Activated CD8-positive, alpha-beta T cell treated with anti-CD3 and anti-CD28 coated beads for 36 hours (primary cell): ENCODE results near the gene TM4SF4. TPM values are rescaled to one million over a fixed set of nuclear protein-coding genes. Genes with fewer than 3 reads are reported as not detected.

Experiments used
- ATAC-seq: fragments of 200-7000 bp; cut with Tn5 transposase; one replicate; pipeline ENCODE4 v1.10.0; 2021; ENCODE audit warnings: mild to moderate bottlenecking, moderate library complexity
- CTCF ChIA-PET: fragments of 350-600 bp; sonication (Branson Sonifier 250); formaldehyde crosslinking; loops from one replicate; lab custom pipeline; 2021; ENCODE audit warnings: antibody characterized with exemption; lab: Charles Lee
- POLR2A ChIA-PET: fragments of 350-600 bp; sonication (Branson Sonifier 250); formaldehyde crosslinking; loops from one replicate; lab custom pipeline; 2021; ENCODE audit warnings: antibody characterized with exemption; lab: Charles Lee
- DNase-seq: peaks from one replicate; pipeline ENCODE4 v3.0.0-alpha.2; 2020
- H3K27ac Mint-ChIP-seq: one replicate; pipeline ENCODE4 v1.8.0; 2021; ENCODE audit warnings: mild to moderate bottlenecking, mixed read lengths
- H3K27me3 Mint-ChIP-seq: one replicate; pipeline ENCODE4 v1.8.0; 2021; ENCODE audit warnings: mixed read lengths
- H3K36me3 Mint-ChIP-seq: one replicate; pipeline ENCODE4 v1.8.0; 2021; ENCODE audit warnings: low read depth, mixed read lengths
- H3K4me1 Mint-ChIP-seq: one replicate; pipeline ENCODE4 v1.8.0; 2021; ENCODE audit warnings: low read depth, mixed read lengths
- H3K4me3 Mint-ChIP-seq: one replicate; pipeline ENCODE4 v1.8.0; 2021; ENCODE audit warnings: mild to moderate bottlenecking, moderate library complexity, mixed read lengths
- H3K9me3 Mint-ChIP-seq: one replicate; pipeline ENCODE4 v1.8.0; 2021; ENCODE audit warnings: mixed read lengths
- intact Hi-C: fragments of 100-400 bp; cut with micrococcal nuclease; formaldehyde crosslinking; loops from one replicate; pipeline ENCODE4 v1.10.0; 2022
- total RNA-seq, 2 experiments: library from RNA; stranded (reverse); gene quantifications; one replicate each; pipeline ENCODE4 v1.2.3, GENCODE V29; 2021
- TF ChIP-seq, protein P1 (sequence below): fragments of 200-600 bp; IDR thresholded peaks from one replicate; pipeline ENCODE4 v1.8.0; 2022; ENCODE audit warnings: antibody characterized with exemption, mild to moderate bottlenecking

TM4SF4 gene
- total RNA-seq, 2 experiments from 2014 or later = not detected

DNA sequence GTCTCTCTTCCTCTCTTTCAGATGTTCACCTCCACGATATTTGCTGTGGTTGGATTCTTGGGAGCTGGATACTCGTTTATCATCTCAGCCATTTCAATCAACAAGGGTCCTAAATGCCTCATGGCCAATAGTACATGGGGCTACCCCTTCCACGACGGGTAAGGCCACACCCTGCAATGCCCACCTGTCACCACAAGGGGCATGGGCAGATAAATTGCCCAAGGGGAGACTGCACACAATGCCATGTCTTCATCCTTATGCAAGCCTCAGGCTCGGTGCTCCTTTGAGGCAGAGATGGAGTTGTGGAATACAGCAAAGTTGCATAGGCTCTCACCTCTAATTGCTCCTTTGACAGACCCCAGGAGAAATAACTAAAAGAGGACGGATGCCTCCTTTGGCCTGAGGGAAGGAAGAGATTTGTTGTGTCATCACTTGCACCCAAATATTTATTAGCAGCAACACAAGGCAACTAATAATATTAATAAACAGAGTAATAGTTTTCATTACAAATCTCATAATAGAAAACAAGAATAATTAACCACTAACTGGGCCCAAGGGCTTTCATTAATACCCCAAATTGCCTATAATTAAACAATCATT lies 13.2 kb downstream of the TM4SF4 start:
- no peaks in the 10 kb centered on the region for H3K4me1 Mint-ChIP-seq

DNA sequence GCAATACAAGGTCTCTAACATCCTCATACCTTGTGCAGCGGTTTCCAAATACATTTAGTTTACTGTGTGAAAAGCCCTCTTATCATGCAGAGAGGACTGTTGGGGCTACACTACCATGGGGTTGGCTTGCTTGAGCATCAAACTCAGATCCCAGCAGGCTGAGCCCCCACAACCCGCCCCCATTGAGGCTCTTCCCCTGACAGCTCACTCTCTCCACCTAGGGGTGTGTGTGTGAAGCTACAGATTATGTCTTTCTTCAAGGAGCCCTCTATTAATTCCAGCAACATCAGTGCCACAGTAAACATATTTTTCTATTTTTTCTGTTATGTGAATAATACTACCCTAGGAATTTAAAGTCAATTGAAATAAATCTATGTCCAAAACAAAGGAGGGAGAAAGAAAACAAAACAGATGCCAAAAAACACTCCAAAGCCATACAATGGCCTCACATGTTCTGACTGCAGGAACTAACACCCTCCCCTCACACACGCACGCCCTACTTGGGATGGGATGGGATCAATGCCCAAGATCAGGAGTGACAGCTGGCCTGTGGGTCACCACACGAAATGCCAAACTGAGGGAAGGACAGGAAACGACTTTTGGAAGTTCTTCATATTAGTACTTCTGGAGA lies 14.7 kb downstream of the TM4SF4 start:
- ATAC-seq = peak; percentile 49
- DNase-seq = no peak
- Mint-ChIP-seq H3K27me3 (peaks cover 10% of the 10 kb centered on the region), H3K36me3 (no peaks in the 10 kb centered on the region), H3K9me3 (no peaks in the 10 kb centered on the region), H3K4me3 (no peak overlapping the region), H3K27ac (no peak overlapping the region), H3K4me1 (no peaks in the 10 kb centered on the region)
- ChIA-PET POLR2A (no interaction called here), CTCF (interaction anchor here (1.0 to 1.4 kb wide), 3 partner anchors 21 to 45 kb away, joined by 3 to 5 read pairs (median 4); no protein-coding TSS in a partner anchor)
- TF ChIP-seq, protein P1, sequence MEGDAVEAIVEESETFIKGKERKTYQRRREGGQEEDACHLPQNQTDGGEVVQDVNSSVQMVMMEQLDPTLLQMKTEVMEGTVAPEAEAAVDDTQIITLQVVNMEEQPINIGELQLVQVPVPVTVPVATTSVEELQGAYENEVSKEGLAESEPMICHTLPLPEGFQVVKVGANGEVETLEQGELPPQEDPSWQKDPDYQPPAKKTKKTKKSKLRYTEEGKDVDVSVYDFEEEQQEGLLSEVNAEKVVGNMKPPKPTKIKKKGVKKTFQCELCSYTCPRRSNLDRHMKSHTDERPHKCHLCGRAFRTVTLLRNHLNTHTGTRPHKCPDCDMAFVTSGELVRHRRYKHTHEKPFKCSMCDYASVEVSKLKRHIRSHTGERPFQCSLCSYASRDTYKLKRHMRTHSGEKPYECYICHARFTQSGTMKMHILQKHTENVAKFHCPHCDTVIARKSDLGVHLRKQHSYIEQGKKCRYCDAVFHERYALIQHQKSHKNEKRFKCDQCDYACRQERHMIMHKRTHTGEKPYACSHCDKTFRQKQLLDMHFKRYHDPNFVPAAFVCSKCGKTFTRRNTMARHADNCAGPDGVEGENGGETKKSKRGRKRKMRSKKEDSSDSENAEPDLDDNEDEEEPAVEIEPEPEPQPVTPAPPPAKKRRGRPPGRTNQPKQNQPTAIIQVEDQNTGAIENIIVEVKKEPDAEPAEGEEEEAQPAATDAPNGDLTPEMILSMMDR = peak; percentile 44
- intact Hi-C loops = loop anchor here (10.0 kb wide), 1 partner anchor 364 kb away; the partner anchor contains the start of gene HPS3

More for the DNA sequence above, 13.2 kb downstream of the TM4SF4 start:
- Mint-ChIP-seq H3K4me3 (no peak overlapping the region), H3K27ac (no peak overlapping the region), H3K9me3 (no peaks in the 10 kb centered on the region), H3K36me3 (no peaks in the 10 kb centered on the region), H3K27me3 (peaks cover 6% of the 10 kb centered on the region)
- DNase-seq (peak; percentile 64), ATAC-seq (peak; percentile 76)
- TF ChIP-seq, protein P1 = peak; percentile 63
- ChIA-PET POLR2A (no interaction called here), CTCF (interaction anchor here (0.7 to 1.3 kb wide), 4 partner anchors 9 to 283 kb away, joined by 3 read pairs; no protein-coding TSS in a partner anchor)
- intact Hi-C loops = loop anchor here (10.0 kb wide), 1 partner anchor 363 kb away; the partner anchor contains the start of gene HPS3

DNA sequence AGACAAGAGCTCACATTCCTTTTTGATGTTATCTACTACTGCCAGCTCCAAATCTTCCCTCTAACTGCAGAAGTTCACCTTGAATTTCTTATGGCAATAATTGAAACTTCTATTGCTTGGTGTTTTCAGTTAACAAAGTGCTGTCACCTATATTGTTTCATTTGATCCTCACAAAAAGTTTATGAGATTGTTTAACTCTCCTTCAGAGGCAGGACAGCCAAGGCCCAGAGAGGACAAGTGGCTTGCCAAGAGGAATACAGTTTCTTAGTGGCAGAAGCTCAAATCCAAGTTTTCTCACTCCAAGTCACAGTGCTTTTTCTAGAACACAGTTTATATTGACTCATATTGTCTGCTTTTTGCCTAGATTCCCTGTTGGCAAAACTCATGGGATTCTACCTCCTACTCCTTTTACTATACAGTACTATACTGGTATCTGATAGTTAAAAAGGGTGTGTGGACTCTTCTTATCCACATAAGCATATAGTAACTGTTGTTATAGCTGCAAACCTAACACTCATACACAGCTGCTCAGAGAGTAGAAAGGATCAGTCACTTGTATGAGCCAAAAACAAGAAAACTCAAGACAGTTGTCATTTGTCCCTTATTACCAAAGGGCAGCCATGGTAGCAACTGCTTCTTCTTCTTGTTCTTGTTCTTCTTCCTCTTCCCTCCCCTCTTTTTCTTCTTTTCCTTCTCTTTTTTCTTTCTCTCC lies 15.9 kb downstream of the TM4SF4 start:
- no peak overlapping the region for H3K4me3 Mint-ChIP-seq

DNA sequence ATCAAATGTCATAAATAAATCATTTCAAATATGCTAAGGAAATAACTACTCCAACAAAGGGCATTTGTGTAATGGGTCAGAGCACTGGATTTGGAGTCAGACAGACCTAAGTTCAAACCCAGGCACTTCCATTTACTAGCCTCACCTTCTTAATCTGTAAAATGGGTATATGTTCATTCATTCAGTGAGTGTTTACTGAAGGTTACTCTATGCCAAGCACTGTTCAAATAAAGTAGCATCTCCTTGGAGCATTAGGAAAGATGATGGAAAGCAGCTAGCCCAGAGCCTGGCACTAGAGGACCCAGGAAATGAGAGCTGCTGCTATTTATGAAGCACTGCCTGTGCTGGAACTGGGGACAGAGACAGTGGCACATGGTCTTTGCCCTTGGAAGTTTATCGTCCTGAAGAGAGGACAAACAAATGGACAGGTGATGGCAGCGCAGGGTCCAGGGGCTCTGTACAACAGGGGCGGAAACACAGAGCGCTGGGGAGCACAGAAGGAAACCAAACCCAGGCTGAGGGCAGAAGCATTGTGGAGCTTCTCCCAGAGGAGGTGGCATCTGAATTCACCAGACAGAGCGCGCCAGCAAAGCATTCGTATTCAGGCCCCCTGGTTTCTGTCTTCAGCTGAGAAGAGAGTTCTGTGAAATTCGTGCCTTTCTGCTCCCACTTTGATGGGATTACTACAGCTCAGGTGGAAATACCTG lies 19.0 kb downstream of the TM4SF4 start:
- no peaks in the 10 kb centered on the region for H3K36me3 Mint-ChIP-seq
- DNase-seq (no peak), ATAC-seq (no peak)
- H3K4me1 Mint-ChIP-seq = no peaks in the 10 kb centered on the region
- H3K9me3 Mint-ChIP-seq = no peaks in the 10 kb centered on the region
- ChIA-PET CTCF (interaction anchor here (0.7 to 1.3 kb wide), 2 partner anchors 9 to 314 kb away, joined by 3 to 4 read pairs; no protein-coding TSS in a partner anchor), POLR2A (no interaction called here)
- peaks cover 14% of the 10 kb centered on the region for H3K27me3 Mint-ChIP-seq
- intact Hi-C loops = no loop called here
- no peak overlapping the region for H3K4me3 Mint-ChIP-seq
- H3K27ac Mint-ChIP-seq = no peak overlapping the region
- TF ChIP-seq, protein P1 = no peak

More for the DNA sequence above, 15.9 kb downstream of the TM4SF4 start:
- no peaks in the 10 kb centered on the region for H3K9me3 Mint-ChIP-seq
- DNase-seq = no peak
- ChIA-PET CTCF (interaction anchor here (0.7 to 1.1 kb wide), 2 partner anchors 10 to 108 kb away, joined by 3 to 4 read pairs; no protein-coding TSS in a partner anchor), POLR2A (interaction anchor here (0.8 kb wide), 1 partner anchor 141 kb away, joined by 3 read pairs; no protein-coding TSS in a partner anchor)
- TF ChIP-seq, protein P1 = no peak
- no peaks in the 10 kb centered on the region for H3K36me3 Mint-ChIP-seq
- no peaks in the 10 kb centered on the region for H3K4me1 Mint-ChIP-seq
- H3K27me3 Mint-ChIP-seq = peaks cover 14% of the 10 kb centered on the region
- no peak overlapping the region for H3K27ac Mint-ChIP-seq
- ATAC-seq = no peak
- intact Hi-C loops = no loop called here
